WERI-Rb-1 (cell line): ENCODE results near the gene LRFN3.

Experiments used
- DNase-seq: peaks from one replicate; pipeline ENCODE4 v3.0.0-alpha.2; 2020
- H3K27ac ChIP-seq: fragments of 250-450 bp; sonication (Bioruptor Pico); 2 replicates; pipeline ENCODE4 v1.5.1; 2020; ENCODE audit warnings: mild to moderate bottlenecking, moderate library complexity
- H3K27me3 ChIP-seq: fragments of 250-450 bp; sonication (Bioruptor Pico); 2 replicates; pipeline ENCODE4 v1.5.1; 2021; ENCODE audit warnings: mild to moderate bottlenecking, low read depth, moderate library complexity; ENCODE audit not compliant: insufficient read depth, severe bottlenecking
- H3K36me3 ChIP-seq: fragments of 250-450 bp; sonication (Bioruptor Pico); 2 replicates; pipeline ENCODE4 v1.5.1; 2020; ENCODE audit warnings: mild to moderate bottlenecking, moderate library complexity
- H3K4me3 ChIP-seq: 2 replicates; pipeline ENCODE4 v1.5.1; 2011; ENCODE audit warnings: low read depth, mild to moderate bottlenecking, control low read depth, low read length
- H3K9me3 ChIP-seq: fragments of 250-450 bp; sonication (Bioruptor Pico); 2 replicates; pipeline ENCODE4 v1.5.1; 2021; ENCODE audit warnings: mild to moderate bottlenecking, moderate library complexity; ENCODE audit not compliant: severe bottlenecking
- TF ChIP-seq, protein P1 (sequence below): IDR thresholded peaks from 2 replicates; pipeline ENCODE4 v1.5.1; 2011; ENCODE audit warnings: low read depth, mild to moderate bottlenecking, control low read depth, inconsistent platforms, low read length

The LRFN3 gene

DNA sequence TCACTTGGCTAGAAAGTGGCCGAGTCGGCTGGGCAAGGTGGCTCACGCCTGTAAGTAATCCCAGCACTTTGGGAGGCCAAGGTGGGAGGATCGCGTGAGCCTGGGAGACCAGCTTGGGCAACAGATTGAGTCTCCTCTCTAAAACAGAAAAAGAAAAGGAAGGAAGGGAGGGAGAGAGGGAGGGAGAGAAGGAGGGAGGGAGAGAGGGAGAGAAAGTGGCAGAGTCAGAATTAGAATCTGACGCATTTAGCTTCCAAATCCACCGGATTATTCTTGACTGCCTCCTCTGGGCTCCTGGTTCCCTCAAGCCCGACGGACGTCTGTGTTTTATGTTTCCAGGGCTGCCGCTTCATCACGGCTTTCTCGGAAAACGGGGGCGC, 22.5 kb downstream of the LRFN3 start:
- Histone ChIP-seq H3K27ac (no peak overlapping the region), H3K4me3 (no peak overlapping the region), H3K36me3 (no peaks in the 10 kb centered on the region), H3K9me3 (no peaks in the 10 kb centered on the region), H3K27me3 (no peaks in the 10 kb centered on the region)
- no peak for DNase-seq
- TF ChIP-seq, protein P1, sequence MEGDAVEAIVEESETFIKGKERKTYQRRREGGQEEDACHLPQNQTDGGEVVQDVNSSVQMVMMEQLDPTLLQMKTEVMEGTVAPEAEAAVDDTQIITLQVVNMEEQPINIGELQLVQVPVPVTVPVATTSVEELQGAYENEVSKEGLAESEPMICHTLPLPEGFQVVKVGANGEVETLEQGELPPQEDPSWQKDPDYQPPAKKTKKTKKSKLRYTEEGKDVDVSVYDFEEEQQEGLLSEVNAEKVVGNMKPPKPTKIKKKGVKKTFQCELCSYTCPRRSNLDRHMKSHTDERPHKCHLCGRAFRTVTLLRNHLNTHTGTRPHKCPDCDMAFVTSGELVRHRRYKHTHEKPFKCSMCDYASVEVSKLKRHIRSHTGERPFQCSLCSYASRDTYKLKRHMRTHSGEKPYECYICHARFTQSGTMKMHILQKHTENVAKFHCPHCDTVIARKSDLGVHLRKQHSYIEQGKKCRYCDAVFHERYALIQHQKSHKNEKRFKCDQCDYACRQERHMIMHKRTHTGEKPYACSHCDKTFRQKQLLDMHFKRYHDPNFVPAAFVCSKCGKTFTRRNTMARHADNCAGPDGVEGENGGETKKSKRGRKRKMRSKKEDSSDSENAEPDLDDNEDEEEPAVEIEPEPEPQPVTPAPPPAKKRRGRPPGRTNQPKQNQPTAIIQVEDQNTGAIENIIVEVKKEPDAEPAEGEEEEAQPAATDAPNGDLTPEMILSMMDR = no peak

DNA sequence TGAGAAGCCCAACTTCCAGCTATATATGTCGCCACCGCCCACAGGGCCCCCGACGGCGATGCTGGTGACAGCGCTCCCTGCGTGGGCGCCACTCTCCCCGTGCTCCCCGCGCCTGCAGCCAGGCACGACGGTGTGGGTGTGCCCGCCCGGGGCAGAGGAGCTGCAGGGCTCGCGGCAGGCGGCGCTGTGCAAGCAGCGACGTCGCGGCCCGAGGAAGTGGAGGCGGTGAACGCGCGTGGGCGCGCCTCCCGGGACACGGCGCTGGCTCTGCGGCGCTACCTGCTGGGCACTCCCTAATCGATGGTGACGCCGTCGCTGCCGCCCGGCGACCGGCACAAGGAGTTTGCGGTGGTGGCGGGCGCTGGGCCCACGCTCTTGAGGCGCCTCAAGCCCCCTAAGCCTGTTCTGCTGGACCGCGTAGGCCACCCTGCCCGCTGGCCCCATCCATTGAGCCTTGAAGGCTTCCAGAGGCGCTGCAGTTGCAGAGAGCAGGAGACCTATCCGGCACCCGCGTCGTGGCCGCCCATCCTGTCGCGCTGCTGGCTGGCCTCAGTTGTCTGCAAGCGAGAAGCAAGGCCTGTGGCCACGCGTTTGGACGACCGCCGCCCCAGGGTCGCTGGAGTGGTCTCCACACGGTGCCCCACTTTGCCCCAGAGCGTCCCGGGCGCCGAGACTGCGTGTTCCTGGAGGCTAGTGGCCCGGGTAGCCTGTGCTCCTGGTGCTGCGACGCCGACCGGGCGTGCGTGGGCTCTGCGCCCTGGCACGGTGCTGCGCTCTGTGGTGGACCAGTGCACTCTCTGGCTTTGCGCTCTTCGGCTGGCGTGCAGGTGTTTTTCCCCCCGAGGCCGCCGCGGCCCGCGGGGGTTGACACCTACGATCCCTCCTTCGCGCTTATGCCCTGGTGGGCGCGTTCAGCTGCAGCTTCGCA, 23.1 kb downstream of the LRFN3 start:
- Histone ChIP-seq H3K4me3 (no peak overlapping the region), H3K27me3 (no peaks in the 10 kb centered on the region), H3K27ac (no peak overlapping the region), H3K9me3 (no peaks in the 10 kb centered on the region), H3K36me3 (no peaks in the 10 kb centered on the region)
- no peak for DNase-seq
- TF ChIP-seq, protein P1 = no peak

DNA sequence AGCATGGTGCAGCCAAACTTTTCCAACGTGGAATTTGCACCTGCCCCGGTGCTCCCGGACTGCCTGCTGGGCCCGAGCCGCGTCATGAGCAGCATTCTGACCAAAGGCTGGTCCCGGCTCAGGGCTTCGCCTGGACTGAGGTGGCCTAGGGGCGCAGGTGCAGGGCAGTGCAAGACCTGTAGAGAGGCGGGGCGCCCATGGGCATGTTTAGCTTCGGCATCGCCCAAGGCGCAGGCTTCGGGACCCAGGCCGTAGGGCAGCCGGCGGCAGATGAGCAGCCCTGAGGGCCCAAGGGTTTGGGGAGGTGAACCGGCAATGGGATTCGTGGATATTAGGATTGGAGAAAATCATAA, 23.8 kb downstream of the LRFN3 start:
- H3K9me3 ChIP-seq = no peaks in the 10 kb centered on the region
- no peak overlapping the region for H3K4me3 ChIP-seq
- H3K27ac ChIP-seq = no peak overlapping the region
- H3K36me3 ChIP-seq = no peaks in the 10 kb centered on the region
- DNase-seq = no peak
- H3K27me3 ChIP-seq = no peaks in the 10 kb centered on the region
- TF ChIP-seq, protein P1 = no peak

DNA sequence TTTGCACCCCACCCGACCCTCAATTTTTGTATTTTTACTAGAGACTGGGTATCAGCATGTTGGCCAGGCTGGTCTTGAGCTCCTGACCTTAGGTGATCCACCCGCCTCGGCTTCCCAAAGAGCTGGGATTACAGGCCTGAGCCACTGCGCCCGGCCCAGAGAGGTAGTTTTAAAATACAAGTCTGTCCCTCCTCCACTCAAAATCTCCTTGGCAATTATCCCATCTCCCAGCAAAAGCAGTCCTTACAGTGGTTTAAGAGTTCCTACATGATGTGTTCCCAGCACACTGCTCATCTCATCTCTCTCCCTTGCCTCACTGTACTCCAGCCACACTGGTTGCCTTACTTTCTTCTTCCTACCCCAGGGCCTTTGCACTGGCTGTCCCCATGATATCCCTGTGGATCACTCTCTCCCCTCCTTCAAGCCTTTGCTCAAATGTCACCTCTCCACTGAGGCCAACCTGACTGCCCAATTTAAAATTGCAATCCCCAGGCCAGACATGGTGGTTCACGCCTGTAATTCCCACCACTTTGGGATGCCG, 24.3 kb downstream of the LRFN3 start:
- no peaks in the 10 kb centered on the region for H3K27me3 ChIP-seq
- no peak overlapping the region for H3K27ac ChIP-seq
- DNase-seq = no peak
- no peaks in the 10 kb centered on the region for H3K9me3 ChIP-seq
- H3K36me3 ChIP-seq = no peaks in the 10 kb centered on the region
- H3K4me3 ChIP-seq = no peak overlapping the region
- TF ChIP-seq, protein P1 = no peak

DNA sequence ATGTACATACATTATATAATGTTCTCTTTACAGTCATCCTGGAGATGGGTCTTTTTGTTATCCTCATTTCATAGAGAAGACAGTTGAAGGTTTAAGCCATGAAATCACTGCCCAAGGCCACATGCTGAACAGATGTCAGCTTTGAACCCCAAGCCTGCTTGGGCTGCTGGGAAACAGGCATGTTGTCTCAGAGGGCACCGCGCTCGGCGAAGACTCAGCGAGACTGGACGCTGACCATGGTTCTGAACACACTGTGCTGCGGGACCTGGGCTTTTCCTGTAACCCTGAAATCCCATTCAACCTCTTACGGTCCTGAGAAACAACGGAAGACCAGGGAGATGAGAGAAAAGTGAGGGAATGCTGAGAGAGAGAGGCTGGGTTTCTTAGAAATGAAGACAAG, 27.3 kb downstream of the LRFN3 start:
- TF ChIP-seq, protein P1 = no peak
- DNase-seq = no peak
- no peaks in the 10 kb centered on the region for H3K27me3 ChIP-seq
- H3K36me3 ChIP-seq = no peaks in the 10 kb centered on the region
- H3K4me3 ChIP-seq = no peak overlapping the region
- no peak overlapping the region for H3K27ac ChIP-seq
- H3K9me3 ChIP-seq = no peaks in the 10 kb centered on the region
